ENCODE data around the gene TCP11L2.
"Not testable (repeated sequence)": the region's sequence is repeated elsewhere in the genome, so short reads cannot be mapped to it uniquely, and the experiment has no call there.

Gene TCP11L2

DNA sequence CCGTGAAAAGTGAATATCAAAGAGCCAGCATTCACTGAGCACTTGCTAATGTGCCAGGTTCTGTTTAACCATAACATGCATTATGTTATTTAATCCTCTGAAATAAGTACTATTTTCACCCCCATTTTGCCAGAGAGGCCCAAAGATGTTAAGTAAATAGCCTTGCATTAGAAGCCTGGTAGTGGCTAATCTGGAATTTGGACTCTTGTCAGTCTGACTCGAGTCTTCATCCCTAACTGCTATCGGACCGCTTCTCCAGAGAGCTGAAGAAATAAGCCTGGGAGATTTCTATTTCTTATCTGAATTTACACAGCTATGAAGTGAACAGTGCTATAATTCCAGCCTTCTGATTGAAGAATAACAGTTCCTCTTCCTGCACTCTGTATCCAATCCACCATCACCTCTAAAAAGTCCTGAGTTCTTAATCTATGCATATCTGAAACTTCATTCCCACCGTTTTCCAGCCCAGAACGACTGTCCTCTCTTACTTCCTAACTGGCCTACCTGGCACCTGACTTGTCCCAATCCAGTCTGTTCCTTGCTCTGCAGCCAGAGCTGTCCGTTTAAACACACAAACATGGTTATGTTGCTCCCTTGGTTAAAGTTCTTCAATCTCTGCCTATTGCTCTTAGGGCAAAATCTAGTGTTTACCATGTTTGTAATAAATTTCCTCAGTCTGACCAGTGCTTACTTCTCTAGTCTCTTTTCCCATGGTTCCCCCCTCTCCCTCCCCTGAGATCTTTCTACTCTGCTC is 57.3 kb downstream of the TCP11L2 start:
- no peak overlapping the region for H3K4me3 ChIP-seq (ENCODE audit: low read depth, low read length)
- TF ChIP-seq, protein P1, sequence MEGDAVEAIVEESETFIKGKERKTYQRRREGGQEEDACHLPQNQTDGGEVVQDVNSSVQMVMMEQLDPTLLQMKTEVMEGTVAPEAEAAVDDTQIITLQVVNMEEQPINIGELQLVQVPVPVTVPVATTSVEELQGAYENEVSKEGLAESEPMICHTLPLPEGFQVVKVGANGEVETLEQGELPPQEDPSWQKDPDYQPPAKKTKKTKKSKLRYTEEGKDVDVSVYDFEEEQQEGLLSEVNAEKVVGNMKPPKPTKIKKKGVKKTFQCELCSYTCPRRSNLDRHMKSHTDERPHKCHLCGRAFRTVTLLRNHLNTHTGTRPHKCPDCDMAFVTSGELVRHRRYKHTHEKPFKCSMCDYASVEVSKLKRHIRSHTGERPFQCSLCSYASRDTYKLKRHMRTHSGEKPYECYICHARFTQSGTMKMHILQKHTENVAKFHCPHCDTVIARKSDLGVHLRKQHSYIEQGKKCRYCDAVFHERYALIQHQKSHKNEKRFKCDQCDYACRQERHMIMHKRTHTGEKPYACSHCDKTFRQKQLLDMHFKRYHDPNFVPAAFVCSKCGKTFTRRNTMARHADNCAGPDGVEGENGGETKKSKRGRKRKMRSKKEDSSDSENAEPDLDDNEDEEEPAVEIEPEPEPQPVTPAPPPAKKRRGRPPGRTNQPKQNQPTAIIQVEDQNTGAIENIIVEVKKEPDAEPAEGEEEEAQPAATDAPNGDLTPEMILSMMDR (IDR thresholded peaks at IDR 0.05; ENCODE audit: low read depth, low read length), result no peak

DNA sequence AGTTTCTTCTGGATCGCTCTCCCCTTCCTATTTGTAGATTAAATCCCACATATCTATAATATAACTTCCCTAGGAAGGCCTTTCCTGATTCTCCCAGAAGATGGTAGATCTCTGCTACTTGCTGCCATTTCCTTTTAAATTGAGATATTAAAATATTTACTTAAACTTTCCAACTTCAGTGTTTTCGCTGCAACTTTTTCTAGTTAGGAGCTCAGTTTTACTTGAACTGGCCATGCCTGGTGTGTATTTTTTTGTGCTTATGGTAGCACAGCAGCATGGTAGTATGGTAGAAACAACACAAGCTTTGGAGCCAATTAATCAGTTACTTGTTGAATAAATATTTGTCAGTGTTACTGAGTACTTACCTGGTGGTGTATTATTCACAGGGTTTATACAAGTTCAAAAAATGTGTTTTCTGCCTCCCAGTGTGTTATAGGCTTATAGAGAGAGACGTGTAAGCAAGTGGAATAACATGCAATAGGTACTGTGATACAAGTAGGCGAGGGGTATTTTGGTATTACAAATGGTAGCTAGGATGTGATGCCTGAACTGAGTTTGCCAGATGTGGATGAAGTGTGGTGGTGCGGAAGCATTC is 58.0 kb downstream of the TCP11L2 start:
- TF ChIP-seq, protein P1 (IDR thresholded peaks at IDR 0.05; ENCODE audit: low read depth, low read length), result no peak
- no peak overlapping the region for H3K4me3 ChIP-seq (ENCODE audit: low read depth, low read length)

DNA sequence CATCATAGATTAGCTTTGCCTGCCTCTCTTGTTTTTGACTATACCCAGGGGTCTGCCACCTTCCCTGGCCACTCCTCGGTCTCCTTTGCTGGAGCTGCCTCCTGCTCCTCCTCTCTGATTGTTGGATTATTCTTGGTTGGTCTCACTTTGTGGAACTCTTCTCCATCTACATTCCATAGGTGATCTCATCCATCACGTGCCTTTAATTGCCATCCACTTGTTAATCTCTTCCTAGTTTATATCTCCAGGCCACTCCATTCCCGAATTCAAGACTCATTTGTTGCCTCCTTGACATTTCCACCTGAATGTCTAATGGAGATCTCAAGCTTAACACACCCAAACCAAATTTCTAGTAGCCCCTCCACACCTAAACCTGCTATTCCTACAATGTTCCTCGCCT is 60.4 kb downstream of the TCP11L2 start:
- TF ChIP-seq, protein P1 (IDR thresholded peaks at IDR 0.05; ENCODE audit: low read depth, low read length), result no peak
- H3K4me3 ChIP-seq (ENCODE audit: low read depth, low read length), result no peak overlapping the region

- no peak overlapping the region for H3K4me3 ChIP-seq (ENCODE audit: low read depth, low read length)
- TF ChIP-seq, protein P1 (IDR thresholded peaks at IDR 0.05; ENCODE audit: low read depth, low read length), result no peak
Measured at GRCh38 chr12:106364261-106364660, 61.7 kb downstream of the TCP11L2 start.

- no peak overlapping the region for H3K4me3 ChIP-seq (ENCODE audit: low read depth, low read length)
- TF ChIP-seq, protein P1 (IDR thresholded peaks at IDR 0.05; ENCODE audit: low read depth, low read length), result no peak
Measured at GRCh38 chr12:106369624-106370346, 67.3 kb downstream of the TCP11L2 start.

DNA sequence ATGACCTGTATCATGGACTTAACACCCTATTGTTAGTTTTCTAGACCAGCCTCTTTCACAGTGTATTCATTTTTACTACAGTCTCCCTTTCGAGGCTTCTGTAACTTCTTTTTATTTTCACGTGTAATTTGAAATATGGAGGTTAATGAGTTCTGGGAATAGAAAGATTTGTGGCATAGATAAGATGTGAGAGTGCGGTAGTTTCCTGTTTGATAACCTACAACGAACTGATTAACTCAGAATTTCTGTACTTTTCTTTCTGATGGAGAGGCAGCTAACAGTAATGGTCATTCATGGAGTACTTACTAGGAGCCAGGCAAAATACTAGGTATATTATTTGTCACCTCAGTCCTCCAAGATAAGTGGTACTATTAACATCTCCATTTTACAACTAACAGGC is 76.3 kb downstream of the TCP11L2 start:
- no peak overlapping the region for H3K4me3 ChIP-seq (ENCODE audit: low read depth, low read length)
- TF ChIP-seq, protein P1 (IDR thresholded peaks at IDR 0.05; ENCODE audit: low read depth, low read length), result no peak

GRCh38 chr12:106380954-106381353 is 78.4 kb downstream of the TCP11L2 start:
- H3K4me3 ChIP-seq (ENCODE audit: low read depth, low read length), result no peak overlapping the region
- TF ChIP-seq, protein P1 (IDR thresholded peaks at IDR 0.05; ENCODE audit: low read depth, low read length), result no peak

GRCh38 chr12:106381866-106382265 is 79.3 kb downstream of the TCP11L2 start:
- H3K4me3 ChIP-seq (ENCODE audit: low read depth, low read length), result not testable (repeated sequence)

Data from WI38 (cell line).